ENCODE measurements around the gene MINK1.

- TF ChIP-seq CTCF (IDR thresholded peaks at IDR 0.05) (no peak), POLR2A (IDR thresholded peaks at IDR 0.05) (no peak), EP300 (IDR thresholded peaks at IDR 0.05) (no peak)
These were observed 7.7 kb downstream of the MINK1 start for GRCh38 chr17:4840893-4841242.

All from ovary (tissue), 3 donors.